Endodermal cell (in vitro differentiated cells): ENCODE measurements around the gene NME1. TPM values are rescaled to one million over a fixed set of nuclear protein-coding genes. Genes with fewer than 3 reads are reported as not detected.

Experiments used
- DNase-seq: peaks from one replicate; pipeline ENCODE4 v3.0.0-alpha.2; 2017
- H3K27ac ChIP-seq: 2 replicates; pipeline ENCODE4 v1.5.1; 2013; ENCODE audit warnings: mild to moderate bottlenecking, low read depth, low read length, moderate library complexity
- H3K27me3 ChIP-seq: 2 replicates; pipeline ENCODE4 v1.6.1; 2013; ENCODE audit warnings: mild to moderate bottlenecking, low read length, moderate library complexity; ENCODE audit not compliant: insufficient read depth, control insufficient read depth, poor library complexity, severe bottlenecking
- H3K36me3 ChIP-seq: 2 replicates; pipeline ENCODE4 v1.7.0; 2013; ENCODE audit warnings: mild to moderate bottlenecking, low read length, moderate library complexity; ENCODE audit not compliant: control insufficient read depth, insufficient read depth
- H3K4me1 ChIP-seq: one replicate; pipeline ENCODE4 v1.7.0; 2013; ENCODE audit warnings: low read length; ENCODE audit not compliant: control insufficient read depth, insufficient read depth
- H3K4me3 ChIP-seq: 2 replicates; pipeline ENCODE4 v1.5.1; 2013; ENCODE audit warnings: mild to moderate bottlenecking, low read length, moderate library complexity
- H3K9ac ChIP-seq: 2 replicates; pipeline ENCODE4 v1.6.1; 2013; ENCODE audit warnings: mild to moderate bottlenecking, low read length, moderate library complexity; ENCODE audit not compliant: poor library complexity, severe bottlenecking; ENCODE audit errors: extremely low read depth
- H3K9me3 ChIP-seq: 2 replicates; pipeline ENCODE4 v1.6.1; 2013; ENCODE audit warnings: mild to moderate bottlenecking, low read length, moderate library complexity; ENCODE audit not compliant: control insufficient read depth
- H3K27ac Mint-ChIP-seq: 2 replicates; pipeline ENCODE4 v1.8.0; 2020; ENCODE audit warnings: mixed read lengths
- H3K27me3 Mint-ChIP-seq: 2 replicates; pipeline ENCODE4 v1.8.0; 2021; ENCODE audit warnings: mild to moderate bottlenecking, mixed read lengths; ENCODE audit not compliant: insufficient read depth
- H3K36me3 Mint-ChIP-seq: 2 replicates; pipeline ENCODE4 v1.8.0; 2020; ENCODE audit warnings: low read depth, mixed read lengths
- H3K4me1 Mint-ChIP-seq: 2 replicates; pipeline ENCODE4 v1.8.0; 2020; ENCODE audit warnings: mixed read lengths
- H3K4me3 Mint-ChIP-seq: 2 replicates; pipeline ENCODE4 v1.8.0; 2020; ENCODE audit warnings: mild to moderate bottlenecking, moderate library complexity, mixed read lengths
- H3K9me3 Mint-ChIP-seq: 2 replicates; pipeline ENCODE4 v1.8.0; 2020; ENCODE audit warnings: mild to moderate bottlenecking, mixed read lengths
- CTCF ChIP-seq: fragments of 200-600 bp; sonication (generic); conservative IDR thresholded peaks from 2 replicates; pipeline ENCODE4 v1.5.0; 2021; ENCODE audit warnings: antibody characterized with exemption, mild to moderate bottlenecking
- WGBS, 2 experiments: methylation state at CpG; one replicate each; pipeline versions ENCODE4 v1.1.5 to v1.1.7; 2013; ENCODE audit warnings: missing lambda C conversion rate in 2 of 2, mixed read lengths in 1 of 2; ENCODE audit not compliant: insufficient coverage in 1 of 2, insufficient read length in 1 of 2; 5-methylcytosine and 5-hydroxymethylcytosine counted together
- total RNA-seq, 2 donors: library from RNA; stranded (reverse); fragmentation: NEBNext Ultra II Directional in 1 of 2; extraction: Animal tissue kit (Norgen Biotek cat#: 25700) in 1 of 2; gene quantifications; 2 replicates in 1 of 2; 3 replicates in 1 of 2; pipeline ENCODE4 v1.2.1, GENCODE V29; 2021

The NME1 gene
- total RNA-seq, 2 donors from 2014 or later = 99.6 to 107 TPM

GRCh38 chr17:51188271-51188833, 35.0 kb downstream of the NME1 start:
- Histone ChIP-seq H3K9ac (no peak overlapping the region), H3K27ac (no peak overlapping the region), H3K4me3 (no peak overlapping the region), H3K36me3 (peaks cover 78% of the 10 kb centered on the region), H3K27me3 (no peaks in the 10 kb centered on the region), H3K4me1 (no peaks in the 10 kb centered on the region), H3K9me3 (no peaks in the 10 kb centered on the region)
- no peak for TF ChIP-seq CTCF
- Mint-ChIP-seq H3K36me3 (peaks cover 73% of the 10 kb centered on the region), H3K9me3 (no peaks in the 10 kb centered on the region), H3K27ac (no peak overlapping the region), H3K4me1 (no peaks in the 10 kb centered on the region), H3K4me3 (no peak overlapping the region), H3K27me3 (no peaks in the 10 kb centered on the region)
- 95 to 100% methylated on average over 3 to 9 of the region's 9 CpGs for WGBS, 2 experiments
- DNase-seq = no peak

- Mint-ChIP-seq H3K4me1 (no peaks in the 10 kb centered on the region), H3K4me3 (no peak overlapping the region), H3K36me3 (peaks cover 72% of the 10 kb centered on the region), H3K9me3 (no peaks in the 10 kb centered on the region), H3K27me3 (no peaks in the 10 kb centered on the region), H3K27ac (no peak overlapping the region)
- no peak overlapping the region for H3K4me3 ChIP-seq
- peaks cover 78% of the 10 kb centered on the region for H3K36me3 ChIP-seq
- H3K9me3 ChIP-seq = no peaks in the 10 kb centered on the region
- H3K9ac ChIP-seq = no peak overlapping the region
- H3K4me1 ChIP-seq = no peaks in the 10 kb centered on the region
- no peaks in the 10 kb centered on the region for H3K27me3 ChIP-seq
- no peak overlapping the region for H3K27ac ChIP-seq
- DNase-seq = no peak
- no peak for TF ChIP-seq CTCF
Measured at GRCh38 chr17:51189162-51189561, 35.8 kb downstream of the NME1 start.

GRCh38 chr17:51189628-51190027, 36.3 kb downstream of the NME1 start:
- Mint-ChIP-seq H3K27me3 (no peaks in the 10 kb centered on the region), H3K4me3 (no peak overlapping the region), H3K36me3 (peaks cover 70% of the 10 kb centered on the region), H3K4me1 (no peaks in the 10 kb centered on the region), H3K27ac (peak overlapping the region; percentile 62), H3K9me3 (no peaks in the 10 kb centered on the region)
- Histone ChIP-seq H3K9ac (no peak overlapping the region), H3K27ac (no peak overlapping the region), H3K9me3 (no peaks in the 10 kb centered on the region), H3K27me3 (no peaks in the 10 kb centered on the region), H3K4me3 (no peak overlapping the region), H3K36me3 (peaks cover 78% of the 10 kb centered on the region), H3K4me1 (no peaks in the 10 kb centered on the region)
- no peak for TF ChIP-seq CTCF
- no peak for DNase-seq
- WGBS, 2 experiments = 72 to 100% methylated on average over 1 of the region's 1 CpG
